BJ (cell line): Measurements from ENCODE around the gene ZFR2. TPM values are rescaled to one million over a fixed set of nuclear protein-coding genes. Genes with fewer than 3 reads are reported as not detected.
A peak's percentile ranks its signal among the peaks of the same experiment; 100 is the strongest.
"Not testable (repeated sequence)": the region's sequence is repeated elsewhere in the genome, so short reads cannot be mapped to it uniquely, and the experiment has no call there.

Source experiments
- CTCF ChIA-PET: fragments of 350-600 bp; formaldehyde crosslinking; extraction: SDS; loops from one replicate; lab custom pipeline; 2021; ENCODE audit warnings: antibody characterized with exemption, inconsistent platforms; lab: Yijun Ruan, JAX
- POLR2A ChIA-PET: fragments of 300-600 bp; sonication (Branson Sonifier 250); formaldehyde crosslinking; extraction: SDS; loops from one replicate; lab custom pipeline; 2021; ENCODE audit warnings: antibody characterized with exemption; lab: Charles Lee
- DNase-seq: peaks from one replicate; pipeline ENCODE4 v3.0.0-alpha.2; 2011; ENCODE audit warnings: low read depth
- H3K27me3 ChIP-seq: 2 replicates; pipeline ENCODE4 v1.6.0; 2011; ENCODE audit warnings: low read length; ENCODE audit not compliant: control insufficient read depth, insufficient read depth
- H3K36me3 ChIP-seq: 2 replicates; pipeline ENCODE4 v1.5.1; 2011; ENCODE audit warnings: low read length; ENCODE audit not compliant: control insufficient read depth, insufficient read depth
- H3K4me3 ChIP-seq: 2 replicates; pipeline ENCODE4 v1.5.1; 2011; ENCODE audit warnings: low read depth, mild to moderate bottlenecking, control low read depth, low read length
- polyA plus RNA-seq: library from polyadenylated mRNA; depleted of rRNA; stranded (reverse); fragments of >200 nt; gene quantifications from 2 replicates; pipeline ENCODE4 v1.2.3, GENCODE V29; 2011
- TF ChIP-seq, protein P1 (sequence below): IDR thresholded peaks from 2 replicates; pipeline ENCODE4 v1.5.1; 2011; ENCODE audit warnings: low read depth, mild to moderate bottlenecking, control low read depth, inconsistent platforms, low read length, moderate library complexity; ENCODE audit not compliant: insufficient read depth

Gene ZFR2
- polyA plus RNA-seq, 1 experiment = 0.15 TPM

DNA sequence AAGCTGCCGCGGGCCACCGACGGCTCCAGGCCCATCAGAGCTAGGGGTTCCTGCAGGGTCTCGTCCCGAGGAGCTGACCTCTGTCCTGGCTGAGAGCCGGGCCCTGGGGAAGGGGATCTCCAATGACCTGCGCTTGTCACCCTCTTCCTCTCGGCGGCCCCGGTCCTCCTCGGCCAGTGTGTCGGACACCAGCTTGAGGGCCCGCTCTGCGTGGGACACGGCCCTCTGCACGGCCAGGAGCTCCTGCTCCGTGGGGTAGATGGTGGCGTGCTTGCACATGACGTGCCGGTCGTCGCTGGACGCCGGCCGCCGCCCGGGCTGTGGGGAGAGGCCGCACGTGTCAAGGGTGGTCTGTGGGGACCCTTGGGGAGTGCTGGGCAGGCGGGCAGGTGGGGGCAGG lies 49.9 kb downstream of the ZFR2 start:
- H3K4me3 ChIP-seq = no peak overlapping the region
- ChIA-PET POLR2A (no interaction called here), CTCF (interaction anchor here (1.0 to 1.4 kb wide), 2 partner anchors 30 to 33 kb away, joined by 3 read pairs; no protein-coding TSS in a partner anchor)
- H3K27me3 ChIP-seq = no peaks in the 10 kb centered on the region
- no peaks in the 10 kb centered on the region for H3K36me3 ChIP-seq
- no peak for DNase-seq
- TF ChIP-seq, protein P1, sequence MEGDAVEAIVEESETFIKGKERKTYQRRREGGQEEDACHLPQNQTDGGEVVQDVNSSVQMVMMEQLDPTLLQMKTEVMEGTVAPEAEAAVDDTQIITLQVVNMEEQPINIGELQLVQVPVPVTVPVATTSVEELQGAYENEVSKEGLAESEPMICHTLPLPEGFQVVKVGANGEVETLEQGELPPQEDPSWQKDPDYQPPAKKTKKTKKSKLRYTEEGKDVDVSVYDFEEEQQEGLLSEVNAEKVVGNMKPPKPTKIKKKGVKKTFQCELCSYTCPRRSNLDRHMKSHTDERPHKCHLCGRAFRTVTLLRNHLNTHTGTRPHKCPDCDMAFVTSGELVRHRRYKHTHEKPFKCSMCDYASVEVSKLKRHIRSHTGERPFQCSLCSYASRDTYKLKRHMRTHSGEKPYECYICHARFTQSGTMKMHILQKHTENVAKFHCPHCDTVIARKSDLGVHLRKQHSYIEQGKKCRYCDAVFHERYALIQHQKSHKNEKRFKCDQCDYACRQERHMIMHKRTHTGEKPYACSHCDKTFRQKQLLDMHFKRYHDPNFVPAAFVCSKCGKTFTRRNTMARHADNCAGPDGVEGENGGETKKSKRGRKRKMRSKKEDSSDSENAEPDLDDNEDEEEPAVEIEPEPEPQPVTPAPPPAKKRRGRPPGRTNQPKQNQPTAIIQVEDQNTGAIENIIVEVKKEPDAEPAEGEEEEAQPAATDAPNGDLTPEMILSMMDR = no peak

DNA sequence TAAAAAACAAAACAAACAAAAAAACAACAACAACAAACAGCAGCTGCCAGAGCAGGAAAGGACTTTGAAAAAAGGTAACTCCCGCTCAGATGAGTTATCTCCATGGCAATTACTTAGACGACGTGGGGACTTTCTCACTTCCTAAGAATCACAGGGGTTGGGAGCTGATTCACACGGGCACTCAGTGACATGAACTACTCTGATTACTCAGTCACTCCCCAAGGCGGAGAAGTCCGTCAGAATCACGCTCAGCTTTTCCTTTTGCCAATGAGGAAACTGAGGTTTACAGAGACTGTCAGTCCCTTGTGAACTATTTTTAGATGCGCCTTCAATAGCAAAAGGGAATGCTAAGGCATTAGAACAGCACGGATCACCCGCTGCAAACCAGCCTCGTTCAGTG lies 50.4 kb downstream of the ZFR2 start:
- ChIA-PET CTCF (interaction anchor here (0.6 to 1.4 kb wide), 3 partner anchors 30 to 397 kb away, joined by 3 read pairs; no protein-coding TSS in a partner anchor), POLR2A (no interaction called here)
- DNase-seq = peak; percentile 11
- Histone ChIP-seq H3K4me3 (no peak overlapping the region), H3K36me3 (no peaks in the 10 kb centered on the region), H3K27me3 (no peaks in the 10 kb centered on the region)
- TF ChIP-seq, protein P1 = no peak

DNA sequence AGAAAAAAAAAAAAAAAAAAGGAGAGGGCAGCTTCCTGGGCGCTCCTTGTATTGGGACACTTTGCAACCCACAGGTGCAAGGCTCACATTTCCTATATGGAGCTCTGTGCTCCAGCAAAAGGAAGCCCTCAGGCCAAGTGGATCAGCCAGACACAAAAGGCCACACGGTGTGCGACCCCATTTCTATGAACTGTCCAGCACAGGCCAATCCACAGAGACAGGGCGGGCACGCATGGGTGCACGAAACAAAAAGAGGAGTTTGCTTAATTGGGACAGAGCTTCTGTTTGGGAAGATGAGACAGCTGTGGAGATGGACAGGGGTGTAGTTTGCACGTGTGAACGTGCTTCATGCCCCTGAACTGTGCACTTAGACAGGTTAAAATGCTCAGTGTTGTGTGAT lies 51.1 kb downstream of the ZFR2 start:
- TF ChIP-seq, protein P1 = no peak
- Histone ChIP-seq H3K4me3 (no peak overlapping the region), H3K27me3 (no peaks in the 10 kb centered on the region), H3K36me3 (no peaks in the 10 kb centered on the region)
- CTCF ChIA-PET = interaction anchor here (1.4 kb wide), 1 partner anchor 35 kb away, joined by 3 read pairs; no protein-coding TSS in a partner anchor
- POLR2A ChIA-PET = interaction anchor here (0.7 kb wide), 1 partner anchor 162 kb away, joined by 9 read pairs; no protein-coding TSS in a partner anchor
- no peak for DNase-seq

DNA sequence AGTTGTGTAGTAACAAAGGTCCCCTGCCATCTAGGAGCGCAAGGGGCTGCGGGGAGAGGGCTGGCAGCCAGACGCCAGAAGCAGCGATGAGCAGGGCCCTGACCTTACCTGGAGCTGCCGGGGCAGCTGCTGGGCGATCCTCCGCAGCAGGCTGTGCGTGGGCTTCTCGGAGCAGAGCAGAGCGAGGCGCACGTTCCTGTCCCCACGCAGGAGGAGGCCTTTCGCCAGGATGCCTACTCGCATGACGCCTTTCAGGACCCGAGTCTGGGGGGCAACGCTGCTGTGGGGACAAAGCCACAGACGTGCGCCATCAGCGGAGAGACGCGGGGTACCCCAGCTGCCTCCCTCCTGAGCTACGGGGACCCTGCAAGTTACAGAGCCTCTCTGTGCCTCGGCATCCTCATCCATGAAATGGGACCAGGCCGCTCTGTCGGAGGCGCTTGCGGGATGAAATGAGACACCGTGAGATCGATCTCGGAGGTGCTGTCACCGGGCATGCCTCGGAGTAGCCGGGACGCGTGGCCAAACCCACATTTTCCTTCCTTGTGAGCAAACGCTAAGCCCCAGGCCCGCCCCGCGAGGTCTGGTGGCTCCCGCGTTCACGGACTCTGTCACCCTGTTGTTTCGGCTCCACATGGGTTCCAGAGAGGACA lies 52.1 kb downstream of the ZFR2 start:
- POLR2A ChIA-PET = no interaction called here
- no peak for DNase-seq
- CTCF ChIA-PET = no interaction called here
- no peak overlapping the region for H3K4me3 ChIP-seq
- no peaks in the 10 kb centered on the region for H3K36me3 ChIP-seq
- TF ChIP-seq, protein P1 = no peak
- H3K27me3 ChIP-seq = no peaks in the 10 kb centered on the region

DNA sequence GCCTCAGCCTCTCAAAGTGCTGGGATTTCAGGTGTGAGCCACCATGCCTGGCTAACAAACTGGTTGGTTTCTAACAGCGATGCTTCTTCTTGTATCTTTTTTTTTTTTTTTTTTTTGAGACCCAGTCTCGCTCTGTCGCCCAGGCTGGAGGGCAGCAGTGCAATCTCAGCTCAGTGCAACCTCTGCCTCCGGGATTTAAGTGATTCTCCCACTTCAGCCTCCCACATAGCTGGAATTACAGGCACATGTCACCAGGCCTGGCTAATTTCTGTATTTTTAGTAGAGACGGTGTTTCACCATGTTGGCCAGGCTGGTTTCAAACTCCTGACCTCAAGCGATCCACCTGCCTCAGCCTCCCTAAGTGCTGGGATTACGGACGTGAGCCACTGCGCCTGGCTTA lies 52.7 kb downstream of the ZFR2 start:
- POLR2A ChIA-PET, H3K36me3 ChIP-seq, H3K4me3 ChIP-seq, DNase-seq, H3K27me3 ChIP-seq: not testable (repeated sequence)
- CTCF ChIA-PET = interaction anchor here (0.9 kb wide), 1 partner anchor 33 kb away, joined by 3 read pairs; no protein-coding TSS in a partner anchor
